HG03457 (cell line): Measurements from ENCODE around the gene CDK3.

Experiments
- ATAC-seq: cut with Tn5 transposase; IDR thresholded peaks from one replicate; pipeline ENCODE4 v1.9.1; 2021; ENCODE audit warnings: moderate number of reproducible peaks; ENCODE audit not compliant: unreplicated experiment

The CDK3 gene

GRCh38 chr17:75987041-75987440 is 13.6 kb upstream of the CDK3 start:
- no peak for ATAC-seq

GRCh38 chr17:75991396-75991795 is 9.3 kb upstream of the CDK3 start:
- no peak for ATAC-seq

- no peak for ATAC-seq
Measured at GRCh38 chr17:75994802-75995370, 5.8 kb upstream of the CDK3 start.

GRCh38 chr17:75995385-75995925 is 5.2 kb upstream of the CDK3 start:
- no peak for ATAC-seq

GRCh38 chr17:75996665-75997590 is 3.7 kb upstream of the CDK3 start:
- no peak for ATAC-seq

GRCh38 chr17:75998327-75998795 is 2.3 kb upstream of the CDK3 start:
- no peak for ATAC-seq

GRCh38 chr17:76000016-76000754 is 470 bp upstream of the CDK3 start:
- ATAC-seq = no peak

GRCh38 chr17:76002100-76002499 is 1.4 kb downstream of the CDK3 start:
- ATAC-seq = no peak

- ATAC-seq = no peak
Measured at GRCh38 chr17:76003915-76004314, 3.3 kb downstream of the CDK3 start.

GRCh38 chr17:76004750-76005262 is 4.2 kb downstream of the CDK3 start:
- ATAC-seq = no peak

GRCh38 chr17:76005263-76006149 is 4.9 kb downstream of the CDK3 start:
- ATAC-seq = no peak

GRCh38 chr17:76007131-76007849 is 6.6 kb downstream of the CDK3 start:
- ATAC-seq = no peak

- no peak for ATAC-seq
Measured at GRCh38 chr17:76007850-76008165, 7.2 kb downstream of the CDK3 start.

- ATAC-seq = no peak
Measured at GRCh38 chr17:76008208-76008607, 7.6 kb downstream of the CDK3 start.

GRCh38 chr17:76008630-76009425 is 8.2 kb downstream of the CDK3 start:
- ATAC-seq = no peak

GRCh38 chr17:76009447-76009846 is 8.8 kb downstream of the CDK3 start:
- no peak for ATAC-seq

GRCh38 chr17:76009969-76010661 is 9.5 kb downstream of the CDK3 start:
- ATAC-seq = no peak

- no peak for ATAC-seq
Measured at GRCh38 chr17:76011951-76012350, 11.3 kb downstream of the CDK3 start.
